HL-60 (cell line): Measurements from ENCODE around the gene ZNF695.

Experiments
- CTCF ChIP-seq: IDR thresholded peaks from one replicate; pipeline ENCODE4 v1.5.1; 2011; ENCODE audit warnings: low read length, control low read depth, inconsistent platforms; ENCODE audit not compliant: insufficient read depth
- GABPA ChIP-seq: IDR thresholded peaks from 2 replicates; pipeline ENCODE4 v1.6.1; 2012; ENCODE audit warnings: low read depth
- POLR2AphosphoS5 ChIP-seq: IDR thresholded peaks from 2 replicates; pipeline ENCODE4 v1.6.1; 2012; ENCODE audit warnings: low read depth
- REST ChIP-seq: IDR thresholded peaks from 2 replicates; pipeline ENCODE4 v1.6.1; 2012; ENCODE audit warnings: low read depth; ENCODE audit not compliant: insufficient replicate concordance

- TF ChIP-seq CTCF (no peak), POLR2AphosphoS5 (no peak), REST (no peak), GABPA (no peak)
These were observed 19.5 kb downstream of the ZNF695 start for GRCh38 chr1:246988316-246988715.
